GM21515 (cell line): ENCODE measurements around the gene OTUD7B.

Experiments used
- ATAC-seq: cut with Tn5 transposase; IDR thresholded peaks from one replicate; pipeline ENCODE4 v1.9.1; 2021; ENCODE audit not compliant: unreplicated experiment

The OTUD7B gene

GRCh38 chr1:150003801-150004200, 6.7 kb downstream of the OTUD7B start:
- no peak for ATAC-seq

DNA sequence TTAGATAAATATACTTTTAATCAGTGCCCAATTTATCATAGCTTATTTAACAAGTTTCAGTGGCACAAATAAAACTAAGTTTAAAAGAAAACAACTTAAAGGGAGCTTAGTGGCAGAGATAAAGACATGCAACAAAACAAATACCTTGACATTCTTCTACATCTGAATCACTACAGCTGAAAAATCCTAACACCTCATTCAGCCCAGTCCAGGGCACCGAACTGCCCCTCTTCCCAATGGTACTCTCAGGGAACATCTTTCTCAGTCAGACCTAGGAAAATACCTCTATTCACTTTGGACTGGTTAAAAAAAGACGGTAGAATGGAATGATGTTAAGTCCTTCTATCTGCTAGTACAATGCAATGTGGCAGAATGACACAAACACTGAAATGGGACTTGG, 8.3 kb downstream of the OTUD7B start:
- no peak for ATAC-seq

GRCh38 chr1:150001415-150001814, 9.1 kb downstream of the OTUD7B start:
- no peak for ATAC-seq

GRCh38 chr1:149997585-149998262, 12.8 kb downstream of the OTUD7B start:
- peak; percentile 72 for ATAC-seq

DNA sequence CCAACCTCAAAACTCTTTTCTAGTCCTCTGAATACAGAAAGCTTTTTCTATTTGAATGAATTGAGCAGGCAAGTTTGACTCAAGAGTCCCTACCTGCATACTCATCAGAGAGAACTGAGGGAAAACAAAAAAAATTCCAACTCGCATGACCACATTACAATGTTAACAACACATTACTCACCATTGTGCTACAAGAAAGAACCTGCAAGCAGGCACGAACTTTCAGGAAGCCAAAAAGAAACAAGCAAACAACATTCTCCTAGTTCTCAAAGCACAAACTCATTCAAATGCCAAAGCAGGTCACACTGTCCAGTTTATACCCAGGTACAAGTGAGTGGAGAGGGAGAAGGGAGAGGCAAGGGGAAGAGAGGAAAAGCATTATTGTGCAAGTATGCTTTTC, 14.6 kb downstream of the OTUD7B start:
- ATAC-seq = no peak

- no peak for ATAC-seq
These were observed 16.8 kb downstream of the OTUD7B start for GRCh38 chr1:149993764-149994163.

- no peak for ATAC-seq
These were observed 17.3 kb downstream of the OTUD7B start for GRCh38 chr1:149993181-149993580.

DNA sequence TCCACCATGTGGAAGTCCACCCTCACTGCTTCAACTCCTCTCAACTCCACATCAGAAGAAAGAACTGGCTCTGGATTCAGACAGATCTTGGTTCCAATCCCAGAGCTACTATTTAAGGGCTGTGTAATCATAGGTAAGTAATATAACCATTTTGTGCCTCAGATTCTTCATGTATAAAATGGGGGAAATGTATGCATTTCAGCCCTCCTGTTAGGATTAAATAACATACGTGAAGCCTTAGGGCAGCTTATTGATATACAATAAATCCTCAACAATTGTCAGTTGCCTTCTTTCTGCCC, 23.3 kb downstream of the OTUD7B start:
- ATAC-seq = no peak

DNA sequence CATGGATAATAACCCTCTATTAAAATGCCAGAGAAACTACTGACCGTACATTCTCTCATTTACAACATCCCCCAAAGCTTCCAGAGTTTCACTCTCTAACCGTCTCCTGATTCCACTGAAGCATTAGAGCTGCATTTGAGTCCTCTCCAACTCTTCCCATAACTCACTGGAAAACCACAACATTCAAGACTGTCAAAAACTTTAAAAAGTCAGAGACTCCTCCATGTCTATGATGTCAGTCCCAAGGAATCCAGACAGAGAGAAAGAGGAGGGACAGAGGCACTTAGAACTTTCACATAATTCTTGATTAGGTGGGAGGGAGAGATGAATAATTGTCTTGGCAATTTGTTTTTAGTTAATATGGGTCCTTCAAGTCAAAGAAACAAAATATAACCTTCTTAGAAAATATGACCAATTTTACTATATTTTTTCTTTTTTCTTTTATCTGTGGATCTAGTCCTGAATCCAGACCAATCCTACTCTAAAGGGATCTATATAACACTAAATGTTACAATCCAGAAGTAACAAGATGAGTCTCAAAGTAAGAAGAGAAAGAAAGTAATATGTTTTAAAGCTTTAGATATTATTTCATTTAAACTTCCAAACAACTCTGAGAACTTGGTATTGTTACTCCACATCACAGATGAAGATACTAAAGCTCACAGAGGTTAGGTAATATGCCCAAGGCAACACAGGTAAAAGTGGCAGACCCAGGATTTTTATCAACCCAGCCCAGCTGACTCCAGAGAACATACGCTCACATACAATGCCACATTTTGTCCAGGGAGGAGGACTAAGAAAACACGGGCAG, 23.8 kb downstream of the OTUD7B start:
- ATAC-seq = no peak

DNA sequence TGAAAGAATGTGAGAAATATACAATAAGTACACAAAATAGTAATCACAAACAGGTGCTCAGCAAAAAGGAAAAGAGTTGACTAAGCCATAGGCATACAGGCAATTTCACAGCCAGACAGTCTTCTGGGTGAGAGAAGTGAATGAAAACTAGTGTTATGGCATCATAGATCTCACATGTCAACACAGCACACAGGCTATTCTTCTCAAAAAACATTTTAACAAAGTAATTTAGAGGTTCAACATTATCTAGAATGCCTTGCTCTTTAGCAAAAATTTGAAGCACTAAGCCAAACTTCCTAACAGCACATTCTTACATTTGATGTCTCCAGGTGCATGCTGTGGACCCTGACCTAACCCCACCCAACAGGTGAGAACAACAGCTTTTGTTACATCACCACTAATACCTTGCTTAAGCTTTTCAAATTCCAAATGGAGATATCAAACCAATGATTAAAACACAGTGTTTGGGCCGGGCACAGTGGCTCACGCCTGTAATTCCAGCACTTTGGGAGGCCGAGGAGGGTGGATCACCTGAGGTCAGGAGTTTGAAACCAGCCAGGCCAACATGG, 30.5 kb downstream of the OTUD7B start:
- no peak for ATAC-seq

- ATAC-seq = no peak
These were observed 31.1 kb downstream of the OTUD7B start for GRCh38 chr1:149979245-149979971.

- ATAC-seq = no peak
These were observed 31.9 kb downstream of the OTUD7B start for GRCh38 chr1:149978547-149979023.

DNA sequence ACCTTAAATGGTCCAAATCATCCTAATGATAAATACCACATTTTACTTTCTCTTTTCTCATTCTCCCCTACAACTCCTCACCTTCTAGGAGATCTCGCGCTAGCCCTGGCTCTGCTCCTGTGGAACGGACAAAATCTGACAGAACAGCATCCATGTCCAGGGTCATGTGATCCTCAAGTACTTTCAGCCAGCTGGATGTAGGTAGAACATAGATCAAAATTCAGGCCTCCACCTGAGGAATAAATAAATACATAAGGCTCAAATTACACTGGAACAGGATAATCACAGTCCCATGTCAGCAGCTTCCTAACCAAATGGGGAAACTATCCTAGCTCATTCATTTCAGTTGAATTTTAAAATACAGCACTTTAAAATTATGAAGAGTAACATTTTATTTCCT, 33.2 kb downstream of the OTUD7B start:
- no peak for ATAC-seq

GRCh38 chr1:149972547-149972946, 38.0 kb downstream of the OTUD7B start:
- ATAC-seq = no peak

DNA sequence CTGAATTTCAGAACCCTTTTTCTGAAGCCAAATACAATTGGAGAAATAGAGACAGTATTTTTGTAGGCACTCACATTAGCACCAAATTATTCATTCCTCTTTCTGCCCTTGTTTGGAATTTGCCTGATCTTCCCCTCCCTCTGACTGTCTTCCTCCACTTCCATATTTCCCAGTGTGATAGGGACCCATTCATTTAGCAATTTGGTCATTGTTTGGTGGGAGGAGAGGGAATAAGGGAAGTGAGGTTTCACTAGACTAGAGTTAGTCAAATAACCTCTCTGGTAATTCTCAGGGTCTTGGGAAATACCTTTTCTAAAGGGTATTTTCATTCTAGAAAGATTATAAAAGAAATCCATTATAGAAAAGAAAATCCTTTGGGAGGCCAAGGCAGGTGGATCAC, 42.9 kb downstream of the OTUD7B start:
- no peak for ATAC-seq

DNA sequence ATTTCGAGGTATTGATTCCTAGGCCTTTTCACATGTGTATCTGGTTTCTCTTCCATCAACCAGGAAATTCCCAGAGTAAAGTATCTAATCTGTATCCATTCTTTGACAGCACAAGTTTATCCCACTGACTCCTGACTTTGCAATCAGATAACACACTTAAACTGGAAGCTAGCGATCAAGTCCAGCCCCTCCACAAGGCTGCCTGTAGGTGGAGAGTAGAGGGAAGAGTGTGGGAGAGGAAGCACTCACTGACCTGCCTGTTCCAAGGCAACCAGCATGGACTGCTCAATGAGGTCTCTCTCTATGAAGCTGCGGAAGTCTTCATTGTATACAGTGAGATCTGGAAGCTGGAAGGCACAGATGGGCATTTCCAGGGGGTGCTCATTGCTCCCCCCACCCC, 43.5 kb downstream of the OTUD7B start:
- ATAC-seq = no peak

GRCh38 chr1:149966405-149966804, 44.1 kb downstream of the OTUD7B start:
- no peak for ATAC-seq

- no peak for ATAC-seq
These were observed 45.1 kb downstream of the OTUD7B start for GRCh38 chr1:149965440-149965839.

GRCh38 chr1:149963358-149963757, 47.2 kb downstream of the OTUD7B start:
- ATAC-seq = no peak

GRCh38 chr1:149962736-149963135, 47.8 kb downstream of the OTUD7B start:
- no peak for ATAC-seq

DNA sequence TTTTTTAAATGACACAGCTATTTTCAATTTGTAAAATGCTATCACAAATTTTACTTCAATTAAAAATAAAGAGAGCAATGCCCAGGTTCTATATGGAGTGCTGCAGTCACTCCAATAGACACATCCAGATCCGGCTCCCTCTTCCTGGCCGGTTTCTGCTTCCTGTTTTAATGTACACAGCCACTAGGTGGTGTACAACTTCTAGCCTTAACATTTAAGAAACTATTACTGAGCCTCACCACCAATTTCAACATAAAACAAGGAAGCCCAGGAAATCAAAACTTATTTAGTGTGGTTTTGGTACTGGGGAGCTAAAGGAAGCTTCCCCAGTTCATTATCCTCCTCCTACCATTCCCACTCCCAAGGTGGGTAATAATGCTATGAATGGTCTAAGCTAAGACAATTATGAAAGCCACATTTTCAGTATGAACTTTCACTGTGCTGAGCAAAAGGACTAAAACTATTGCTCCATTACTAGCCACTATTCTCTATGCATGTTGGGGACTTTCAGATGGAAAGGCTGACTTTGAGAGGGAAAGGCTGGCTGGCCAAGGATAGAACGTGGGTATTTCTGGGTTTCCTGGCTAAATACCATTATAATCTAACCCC, 48.4 kb downstream of the OTUD7B start:
- ATAC-seq = no peak
